ENCODE measurements around the gene GOLGA3. TPM values are rescaled to one million over a fixed set of nuclear protein-coding genes. Genes with fewer than 3 reads are reported as not detected.

GOLGA3 gene
- polyA plus RNA-seq, 4 donors, result 7.3 to 35.1 (median 15.5) TPM

- Histone ChIP-seq H3K4me3 (ENCODE audit: low read depth in 1 of 3, low read length in 3 of 3) (no peak overlapping the region), H3K4me1 (ENCODE audit: control insufficient read depth in 3 of 3, insufficient read depth in 2 of 3, low read depth in 1 of 3, low read length in 2 of 3) (no peaks in the 10 kb centered on the region), H3K36me3 (ENCODE audit: control insufficient read depth in 3 of 3, insufficient read depth in 2 of 3, low read depth in 1 of 3, low read length in 3 of 3) (peaks cover 18 to 85% (median 32%) of the 10 kb centered on the region in 3 donors), H3K27me3 (ENCODE audit: control insufficient read depth in 3 of 3, insufficient read depth in 3 of 3, low read length in 3 of 3) (no peaks in the 10 kb centered on the region), H3K27ac (ENCODE audit: low read depth in 1 of 3, low read length in 2 of 3) (no peak overlapping the region), H3K9me3 (ENCODE audit: control insufficient read depth in 2 of 2, insufficient read depth in 1 of 2, low read depth in 1 of 2, low read length in 1 of 2) (no peaks in the 10 kb centered on the region)
- no peak for FAIRE-seq
- no peak for DNase-seq
- 94 to 95% (median 95%) methylated on average over 25 of the region's 25 CpGs for WGBS, 3 donors
These were observed 107.9 kb downstream of the GOLGA3 start for GRCh38 chr12:132720606-132721345.

- Histone ChIP-seq H3K9me3 (ENCODE audit: control insufficient read depth in 2 of 2, insufficient read depth in 1 of 2, low read depth in 1 of 2, low read length in 1 of 2) (no peaks in the 10 kb centered on the region), H3K27me3 (ENCODE audit: control insufficient read depth in 3 of 3, insufficient read depth in 3 of 3, low read length in 3 of 3) (no peaks in the 10 kb centered on the region), H3K27ac (ENCODE audit: low read depth in 1 of 3, low read length in 2 of 3) (no peak overlapping the region), H3K4me1 (ENCODE audit: control insufficient read depth in 3 of 3, insufficient read depth in 2 of 3, low read depth in 1 of 3, low read length in 2 of 3) (no peaks in the 10 kb centered on the region), H3K36me3 (ENCODE audit: control insufficient read depth in 3 of 3, insufficient read depth in 2 of 3, low read depth in 1 of 3, low read length in 3 of 3) (peaks cover 13 to 83% (median 26%) of the 10 kb centered on the region in 3 donors), H3K4me3 (ENCODE audit: low read depth in 1 of 3, low read length in 3 of 3) (no peak overlapping the region)
- FAIRE-seq, result no peak
- WGBS, 3 donors, result 93 to 94% (median 93%) methylated on average over 12 of the region's 12 CpGs
- DNase-seq, result no peak
These were observed 108.7 kb downstream of the GOLGA3 start for GRCh38 chr12:132719954-132720324.

- Histone ChIP-seq H3K4me1 (ENCODE audit: control insufficient read depth in 3 of 3, insufficient read depth in 2 of 3, low read depth in 1 of 3, low read length in 2 of 3) (no peaks in the 10 kb centered on the region), H3K27ac (ENCODE audit: low read depth in 1 of 3, low read length in 2 of 3) (no peak overlapping the region), H3K4me3 (ENCODE audit: low read depth in 1 of 3, low read length in 3 of 3) (no peak overlapping the region), H3K9me3 (ENCODE audit: control insufficient read depth in 2 of 2, insufficient read depth in 1 of 2, low read depth in 1 of 2, low read length in 1 of 2) (no peaks in the 10 kb centered on the region), H3K27me3 (ENCODE audit: control insufficient read depth in 3 of 3, insufficient read depth in 3 of 3, low read length in 3 of 3) (no peaks in the 10 kb centered on the region), H3K36me3 (ENCODE audit: control insufficient read depth in 3 of 3, insufficient read depth in 2 of 3, low read depth in 1 of 3, low read length in 3 of 3) (peaks cover 10 to 81% (median 24%) of the 10 kb centered on the region in 3 donors)
- WGBS, 3 donors, result 94 to 97% (median 94%) methylated on average over 31 of the region's 31 CpGs
- FAIRE-seq (no peak), DNase-seq (no peak)
These were observed 109.3 kb downstream of the GOLGA3 start for GRCh38 chr12:132719141-132719953.

Other genes with a start within 250 kb of the GOLGA3 start
- under 1 TPM in 2 of 4 donors, not detected in 2; 0.21 to 0.85 TPM for gene LRCOL1, start 218.3 kb downstream of the GOLGA3 start, polyA plus RNA-seq
- gene P2RX2, start 210.1 kb downstream of the GOLGA3 start, polyA plus RNA-seq, result 10 to 100 TPM in 1 of 4 donors, 1 to 10 TPM in 1, not detected in 2; 1.9 to 17.7 TPM
- gene POLE, start 141.5 kb downstream of the GOLGA3 start, polyA plus RNA-seq, result 10 to 100 TPM; 23.6 to 58.6 (median 34.0) TPM
- gene PXMP2, start 141.3 kb downstream of the GOLGA3 start, polyA plus RNA-seq, result 100 to 1,000 TPM in 2 of 4 donors, 10 to 100 TPM in 2; 47.2 to 121 (median 80.8) TPM
- 10 to 100 TPM in 3 of 4 donors, 1 to 10 TPM in 1; 9.5 to 35.5 (median 15.8) TPM for gene PGAM5, start 118.0 kb downstream of the GOLGA3 start, polyA plus RNA-seq
- gene ANKLE2, start 67.0 kb downstream of the GOLGA3 start, polyA plus RNA-seq, result 10 to 100 TPM; 22.2 to 49.9 (median 39.0) TPM
- 10 to 100 TPM; 23.9 to 43.4 (median 31.8) TPM for gene CHFR, start 58.7 kb upstream of the GOLGA3 start, polyA plus RNA-seq
- gene ZNF605, start 127.4 kb upstream of the GOLGA3 start, polyA plus RNA-seq, result 10 to 100 TPM in 1 of 4 donors, 1 to 10 TPM in 2, under 1 TPM in 1; 0.81 to 19.6 (median 2.8) TPM
- gene ZNF26, start 157.5 kb upstream of the GOLGA3 start, polyA plus RNA-seq, result 10 to 100 TPM in 1 of 4 donors, 1 to 10 TPM in 3; 1.1 to 13.6 (median 2.9) TPM
- 10 to 100 TPM in 1 of 4 donors, 1 to 10 TPM in 3; 3.0 to 36.1 (median 5.4) TPM for gene ZNF84, start 208.6 kb upstream of the GOLGA3 start, polyA plus RNA-seq